NCI-H128 (cell line): Measurements from ENCODE around the gene UBA7.
"Not testable (repeated sequence)": the region's sequence is repeated elsewhere in the genome, so short reads cannot be mapped to it uniquely, and the experiment has no call there.

Experiments used
- DNase-seq: peaks from one replicate; lab custom pipeline; 2025; ENCODE audit not compliant: unreplicated experiment; lab: John Stamatoyannopoulos, UW

Gene UBA7

GRCh38 chr3:49786357-49787181, 27.2 kb downstream of the UBA7 start, which contains the start of gene IP6K1:
Gene IP6K1, minus strand, starts transcription at chr3:49786542. Its CDS starts 38,502 bp downstream, at chr3:49748040.
- DNase-seq: peak; percentile 96

- DNase-seq: no peak
Measured at GRCh38 chr3:49785565-49786356, 28.0 kb downstream of the UBA7 start.

- DNase-seq: not testable (repeated sequence)
Measured at GRCh38 chr3:49782277-49782676, 31.5 kb downstream of the UBA7 start.

GRCh38 chr3:49781415-49782199, 32.1 kb downstream of the UBA7 start:
- DNase-seq: no peak

GRCh38 chr3:49780975-49781365, 32.8 kb downstream of the UBA7 start:
- DNase-seq: not testable (repeated sequence)

- DNase-seq: no peak
Measured at GRCh38 chr3:49780080-49780974, 33.4 kb downstream of the UBA7 start.

GRCh38 chr3:49779358-49780079, 34.2 kb downstream of the UBA7 start:
- no peak for DNase-seq

GRCh38 chr3:49776101-49776500, 37.7 kb downstream of the UBA7 start:
- DNase-seq: not testable (repeated sequence)

- no peak for DNase-seq
Measured at GRCh38 chr3:49775538-49775937, 38.2 kb downstream of the UBA7 start.

GRCh38 chr3:49772703-49773102, 41.0 kb downstream of the UBA7 start:
- no peak for DNase-seq

- no peak for DNase-seq
Measured at GRCh38 chr3:49771340-49771938, 42.3 kb downstream of the UBA7 start.

GRCh38 chr3:49769926-49770325, 43.8 kb downstream of the UBA7 start:
- DNase-seq: no peak

GRCh38 chr3:49769286-49769915, 44.4 kb downstream of the UBA7 start:
- DNase-seq: no peak

GRCh38 chr3:49763981-49764380, 49.8 kb downstream of the UBA7 start:
- DNase-seq: no peak

- no peak for DNase-seq
Measured at GRCh38 chr3:49761661-49762060, 52.1 kb downstream of the UBA7 start.

- DNase-seq: no peak
Measured at GRCh38 chr3:49759226-49759625, 54.5 kb downstream of the UBA7 start.

- no peak for DNase-seq
Measured at GRCh38 chr3:49757197-49757596, 56.6 kb downstream of the UBA7 start.

- no peak for DNase-seq
Measured at GRCh38 chr3:49756036-49756435, 57.7 kb downstream of the UBA7 start.
